Kidney (tissue), 14 donors: Measurements from ENCODE around the gene CNTROB. TPM values are rescaled to one million over a fixed set of nuclear protein-coding genes. Genes with fewer than 3 reads are reported as not detected.

Experiments used
- DNase-seq, 5 donors: peaks; one replicate each; pipeline ENCODE4 v3.0.0-alpha.2; 2013 to 2020
- FAIRE-seq: peaks from 2 replicates; lab custom pipeline; 2012; peaks lifted over from hg19 to GRCh38; lab: Jason Lieb, UNC
- H3K27ac ChIP-seq, 2 donors: one replicate each; pipeline ENCODE4 v1.7.0; 2013; ENCODE audit warnings: low read depth in 2 of 2, low read length in 2 of 2, inconsistent platforms in 1 of 2
- H3K27me3 ChIP-seq: one replicate; pipeline ENCODE4 v1.7.1; 2013; ENCODE audit warnings: low read length, inconsistent platforms; ENCODE audit not compliant: control insufficient read depth, insufficient read depth
- H3K36me3 ChIP-seq, 3 donors: one replicate each; pipeline versions ENCODE4 v1.7.0 to v1.7.1; 2013; ENCODE audit warnings: low read length in 3 of 3, control low read depth in 1 of 3, inconsistent platforms in 1 of 3; ENCODE audit not compliant: insufficient read depth in 3 of 3, control insufficient read depth in 2 of 3
- H3K4me1 ChIP-seq, 3 donors: one replicate each; pipeline versions ENCODE4 v1.7.0 to v1.7.1; 2013; ENCODE audit warnings: low read length in 3 of 3, inconsistent platforms in 1 of 3, low read depth in 1 of 3; ENCODE audit not compliant: control insufficient read depth in 2 of 3, insufficient read depth in 2 of 3
- H3K4me3 ChIP-seq, 3 donors: one replicate each; pipeline versions ENCODE4 v1.7.0 to v1.8.1; 2013; ENCODE audit warnings: low read length in 3 of 3, control low read depth in 1 of 3, inconsistent platforms in 1 of 3
- H3K9ac ChIP-seq, 3 donors: one replicate each; pipeline versions ENCODE4 v1.7.0 to v1.7.1; 2013; ENCODE audit warnings: low read length in 3 of 3, control low read depth in 1 of 3, inconsistent platforms in 1 of 3
- H3K9me3 ChIP-seq, 3 donors: one replicate each; pipeline versions ENCODE4 v1.7.0 to v1.7.1; 2013; ENCODE audit warnings: low read length in 3 of 3, control low read depth in 1 of 3, inconsistent platforms in 1 of 3; ENCODE audit not compliant: control insufficient read depth in 2 of 3, insufficient read depth in 1 of 3
- CTCF ChIP-seq: IDR thresholded peaks from 3 replicates; pipeline ENCODE4 v1.5.1; 2012; ENCODE audit warnings: mild to moderate bottlenecking, moderate library complexity, borderline replicate concordance; ENCODE audit not compliant: insufficient read depth; ENCODE audit errors: extremely low read depth
- intact Hi-C: fragments of 100-400 bp; cut with DNase I; formaldehyde crosslinking; loops from one replicate; pipeline ENCODE4 v1.11.1; 2022
- polyA plus RNA-seq: library from polyadenylated mRNA; stranded (reverse); fragments of 350-450 nt; fragmentation: Illumina TruSeq; extraction: RNeasy Lipid Tissue Mini Kit (QIAGEN cat#74804); gene quantifications from one replicate; pipeline ENCODE4 v1.2.3, GENCODE V29; 2014; ENCODE audit warnings: low read depth, low replicate concordance; ENCODE audit not compliant: insufficient read depth
- total RNA-seq: library from RNA; stranded (reverse); fragmentation: NEBNext Ultra II Directional; extraction: Animal tissue kit (Norgen Biotek cat#: 25700); gene quantifications from one replicate; pipeline ENCODE4 v1.2.1, GENCODE V29; 2021
- donor health status: control.
- donor health status: control.
- donor health status: control.
- donor health status: control.
- donor health status: control.
- donor health status: DM: yes; HTN: yes; CAD: no.
- donor health status: Normal renal cell carcinoma (clear cell type).

CNTROB gene
- total and polyA plus RNA-seq, 2 donors from 2014 or later = 11.6 to 27.5 TPM

- Histone ChIP-seq H3K9ac (no peak overlapping the region), H3K27me3 (no peaks in the 10 kb centered on the region), H3K36me3 (peaks cover 7 to 25% (median 21%) of the 10 kb centered on the region in 3 donors), H3K9me3 (no peaks in the 10 kb centered on the region), H3K27ac (no peak overlapping the region), H3K4me1 (peaks cover 0 to 10% (median 7%) of the 10 kb centered on the region in 3 donors), H3K4me3 (no peak overlapping the region)
- FAIRE-seq = no peak
- DNase-seq = no peak
- TF ChIP-seq CTCF = no peak
- intact Hi-C loops = loop anchor here (5.0 kb wide), 1 partner anchor 77 kb away; no protein-coding TSS in a partner anchor
These were observed 21.3 kb upstream of the CNTROB start for GRCh38 chr17:7910711-7911110.

GRCh38 chr17:7911116-7911515 is 20.9 kb upstream of the CNTROB start:
- Histone ChIP-seq H3K27ac (no peak overlapping the region), H3K9ac (no peak overlapping the region), H3K27me3 (no peaks in the 10 kb centered on the region), H3K9me3 (no peaks in the 10 kb centered on the region), H3K4me3 (no peak overlapping the region), H3K36me3 (peaks cover 7 to 25% (median 17%) of the 10 kb centered on the region in 3 donors), H3K4me1 (peaks cover 0 to 10% (median 7%) of the 10 kb centered on the region in 3 donors)
- DNase-seq = no peak
- intact Hi-C loops = loop anchor here (5.0 kb wide), 1 partner anchor 76 kb away; no protein-coding TSS in a partner anchor
- no peak for TF ChIP-seq CTCF
- FAIRE-seq = no peak

GRCh38 chr17:7912927-7913524 is 19.0 kb upstream of the CNTROB start:
- no peak overlapping the region for H3K4me3 ChIP-seq
- peaks cover 7 to 9% (median 9%) of the 10 kb centered on the region in 3 donors for H3K36me3 ChIP-seq
- H3K27ac ChIP-seq = no peak overlapping the region
- DNase-seq (peak in 3 of 5 donors; percentile 50 to 88 (median 82)), FAIRE-seq (peak; percentile 50)
- no peaks in the 10 kb centered on the region for H3K9me3 ChIP-seq
- H3K9ac ChIP-seq = peak overlapping the region in 1 of 3 donors; percentile 15
- peaks cover 0 to 15% (median 7%) of the 10 kb centered on the region in 3 donors for H3K4me1 ChIP-seq
- H3K27me3 ChIP-seq = no peaks in the 10 kb centered on the region
- intact Hi-C loops = loop anchor here (5.0 kb wide), 1 partner anchor 74 kb away; no protein-coding TSS in a partner anchor
- TF ChIP-seq CTCF = peak; percentile 69
